Endothelial cell of umbilical vein (primary cell): Measurements from ENCODE around the gene SMC6. TPM values are rescaled to one million over a fixed set of nuclear protein-coding genes. Genes with fewer than 3 reads are reported as not detected.

ENCODE experiments used
- BruUV-seq: library from RNA; stranded (reverse); fragments of 400-500 nt; replicated peaks from 2 replicates; lab custom pipeline; 2021; lab: Mats Ljungman, UMichigan
- CTCF ChIA-PET: fragments of 300-600, 350-600 bp; sonication (Branson Sonifier 250); formaldehyde crosslinking; loops from one replicate; lab custom pipeline; 2021; ENCODE audit warnings: antibody characterized with exemption, inconsistent platforms; lab: Charles Lee
- POLR2A ChIA-PET: fragments of 300-600, 350-600 bp; sonication (Branson Sonifier 250); formaldehyde crosslinking; loops from one replicate; lab custom pipeline; 2021; ENCODE audit warnings: antibody characterized with exemption, inconsistent platforms; lab: Charles Lee
- DNase-seq: peaks from one replicate; pipeline ENCODE4 v3.0.0-alpha.2; 2011; ENCODE audit warnings: low read depth, low spot score
- FAIRE-seq: peaks from 2 replicates; lab custom pipeline; 2011; peaks lifted over from hg19 to GRCh38; lab: Jason Lieb, UNC
- H2AFZ ChIP-seq: 2 replicates; pipeline ENCODE4 v1.6.0; 2012; ENCODE audit warnings: low read depth, low read length, control low read depth, inconsistent platforms
- H3K27ac ChIP-seq: 2 replicates; pipeline ENCODE4 v1.5.1; 2011; ENCODE audit warnings: low read depth, mild to moderate bottlenecking, control low read depth, low read length, moderate library complexity; ENCODE audit not compliant: insufficient read depth
- H3K27me3 ChIP-seq, 2 experiments: 2 replicates each; pipeline versions ENCODE4 v1.6.0 to v1.6.1; 2011; ENCODE audit warnings: low read length in 2 of 2, mixed read lengths in 1 of 2; ENCODE audit not compliant: control insufficient read depth in 2 of 2, insufficient read depth in 2 of 2
- H3K36me3 ChIP-seq, 2 experiments: 2 replicates in 1 of 2; 3 replicates in 1 of 2; pipeline ENCODE4 v1.5.1; 2011; ENCODE audit warnings: low read length in 2 of 2, mild to moderate bottlenecking in 1 of 2, moderate library complexity in 1 of 2; ENCODE audit not compliant: control insufficient read depth in 2 of 2, insufficient read depth in 2 of 2; ENCODE audit errors: extremely low read depth in 1 of 2
- H3K4me1 ChIP-seq: 3 replicates; pipeline ENCODE4 v1.5.1; 2011; ENCODE audit warnings: mild to moderate bottlenecking, low read length; ENCODE audit not compliant: control insufficient read depth, insufficient read depth; ENCODE audit errors: extremely low read depth
- H3K4me2 ChIP-seq: 2 replicates; pipeline ENCODE4 v1.6.1; 2011; ENCODE audit warnings: low read length, control low read depth, mixed read lengths; ENCODE audit not compliant: insufficient read depth
- H3K4me3 ChIP-seq, 3 experiments: fragments of 200-600 bp in 1 of 3; sonication (generic), shearing (Covaris generic) in 1 of 3; replicated peaks in 1 of 3; 2 replicates each; pipeline ENCODE4 v1.5.1; 2011 to 2016; ENCODE audit warnings: control low read depth in 3 of 3, low read length in 3 of 3, mild to moderate bottlenecking in 2 of 3, inconsistent platforms in 1 of 3, low read depth in 1 of 3, moderate library complexity in 1 of 3; ENCODE audit not compliant: insufficient read depth in 1 of 3
- H3K79me2 ChIP-seq: 2 replicates; pipeline ENCODE4 v1.6.0; 2012; ENCODE audit warnings: low read length, inconsistent platforms; ENCODE audit not compliant: control insufficient read depth, insufficient read depth
- H3K9ac ChIP-seq: replicated peaks from 2 replicates; pipeline ENCODE3; 2011; ENCODE audit warnings: low read length, control low read depth; ENCODE audit not compliant: insufficient read depth; ENCODE audit errors: extremely low read depth
- H3K9me1 ChIP-seq: replicated peaks from 3 replicates; pipeline ENCODE4 v1.6.0; 2011; ENCODE audit warnings: mild to moderate bottlenecking, low read length; ENCODE audit not compliant: control insufficient read depth, insufficient read depth; ENCODE audit errors: extremely low read depth
- H3K9me3 ChIP-seq: replicated peaks from 2 replicates; pipeline ENCODE4 v1.5.1; 2012; ENCODE audit warnings: low read length, inconsistent platforms; ENCODE audit not compliant: control insufficient read depth, insufficient read depth
- H4K20me1 ChIP-seq: replicated peaks from 2 replicates; pipeline ENCODE3; 2011; ENCODE audit warnings: mild to moderate bottlenecking, low read length; ENCODE audit not compliant: control insufficient read depth, insufficient read depth; ENCODE audit errors: extremely low read depth
- CTCF ChIP-seq, 2 donors: IDR thresholded peaks; 1 replicate in 1 of 2; 2 replicates in 1 of 2; pipeline ENCODE4 v1.5.1; 2011; ENCODE audit warnings: low read length in 2 of 2, mild to moderate bottlenecking in 2 of 2, moderate library complexity in 2 of 2, control low read depth in 1 of 2, inconsistent platforms in 1 of 2, low read depth in 1 of 2; ENCODE audit not compliant: insufficient read depth in 1 of 2; ENCODE audit errors: extremely low read depth in 1 of 2
- EZH2 ChIP-seq: IDR thresholded peaks from 2 replicates; pipeline ENCODE4 v1.6.1; 2012; ENCODE audit warnings: borderline replicate concordance, low read depth, mild to moderate bottlenecking, moderate library complexity, low read length, inconsistent platforms; ENCODE audit not compliant: severe bottlenecking
- FOS ChIP-seq: IDR thresholded peaks from 2 replicates; pipeline ENCODE4 v1.6.1; 2011; ENCODE audit warnings: mild to moderate bottlenecking, low read length, moderate library complexity, borderline replicate concordance; ENCODE audit not compliant: insufficient read depth
- GATA2 ChIP-seq: IDR thresholded peaks from 2 replicates; pipeline ENCODE4 v1.7.0; 2011; ENCODE audit warnings: low read depth, mild to moderate bottlenecking, moderate library complexity, mixed read lengths, low read length; ENCODE audit not compliant: insufficient read length, insufficient read depth
- JUN ChIP-seq: IDR thresholded peaks from 2 replicates; pipeline ENCODE4 v1.6.1; 2011; ENCODE audit warnings: borderline replicate concordance, low read depth; ENCODE audit not compliant: insufficient read length, insufficient read depth
- MAX ChIP-seq: IDR thresholded peaks from 2 replicates; pipeline ENCODE4 v1.6.1; 2011; ENCODE audit not compliant: insufficient read depth, insufficient read length
- MYC ChIP-seq: IDR thresholded peaks from one replicate; pipeline ENCODE4 v1.6.1; 2011; ENCODE audit warnings: mild to moderate bottlenecking, low read depth, low read length
- POLR2A ChIP-seq: IDR thresholded peaks from 2 replicates; pipeline ENCODE4 v1.6.1; 2012; ENCODE audit warnings: low read depth, mild to moderate bottlenecking, control low read depth, low read length
- POLR2AphosphoS5 ChIP-seq: IDR thresholded peaks from 2 replicates; pipeline ENCODE4 v1.6.1; 2012; ENCODE audit warnings: low read depth, mild to moderate bottlenecking, control low read depth, low read length, moderate library complexity; ENCODE audit not compliant: insufficient read depth
- dilution Hi-C: fragments of 300-500 bp; cut with MboI; formaldehyde crosslinking; loops from one replicate; pipeline ENCODE4 v1.15.0; 2019; ENCODE audit warnings: low sequenced_read_pairs; ENCODE audit not compliant: extremely low pct_ligation_motif_present
- intact Hi-C: fragments of 100-400 bp; cut with micrococcal nuclease; formaldehyde crosslinking; loops from one replicate; pipeline ENCODE4 v1.10.0; 2022
- polyA plus RNA-seq, 4 experiments: library from polyadenylated mRNA; depleted of rRNA in 3 of 4; stranded (reverse) in 3 of 4; unstranded in 1 of 4; fragments of >200 nt; gene quantifications; 2 replicates each; pipeline versions ENCODE4 v1.2.1 to v1.2.3, GENCODE V29; 2011 to 2012; ENCODE audit warnings: missing spikeins in 1 of 4
- total RNA-seq: library from RNA; stranded (reverse); gene quantifications from 2 replicates; pipeline ENCODE4 v1.2.3, GENCODE V29; 2021

SMC6 gene
- total and polyA plus RNA-seq, 2 donors (not counting 3 experiments of a cell fraction or from before 2014, with no cell fraction given): 7.7 to 38.3 TPM

DNA sequence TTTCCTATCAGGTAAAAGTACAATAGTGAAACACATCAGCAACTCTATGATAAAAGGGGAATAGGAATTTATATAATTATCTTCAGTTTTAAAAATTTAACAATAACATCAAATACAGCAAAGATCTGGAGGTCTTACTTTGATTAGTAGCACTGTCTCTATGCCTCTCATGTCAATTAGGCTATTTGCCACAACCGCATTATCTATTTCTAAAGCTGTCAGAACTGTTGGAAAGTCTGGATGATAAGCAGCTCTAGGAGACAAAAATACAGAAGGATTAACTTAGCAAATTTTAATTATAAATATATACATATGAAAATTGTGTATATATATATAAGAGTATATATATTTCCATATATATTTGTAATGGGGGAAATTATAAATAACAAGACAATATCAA is 45.1 kb downstream of the SMC6 start:
- DNase-seq (no peak), FAIRE-seq (no peak)
- Histone ChIP-seq H3K4me3 (no peak overlapping the region), H4K20me1 (no peaks in the 10 kb centered on the region), H3K79me2 (no peaks in the 10 kb centered on the region), H2AFZ (no peak overlapping the region), H3K9ac (no peak overlapping the region), H3K9me1 (no peaks in the 10 kb centered on the region), H3K4me2 (no peak overlapping the region), H3K9me3 (no peaks in the 10 kb centered on the region), H3K27ac (no peak overlapping the region), H3K36me3 (peaks cover 20 to 21% of the 10 kb centered on the region in 2 experiments), H3K4me1 (no peaks in the 10 kb centered on the region), H3K27me3 (no peaks in the 10 kb centered on the region)
- intact Hi-C loops (no loop called here), dilution Hi-C loops (no loop called here)
- POLR2A ChIA-PET: no interaction called here
- CTCF ChIA-PET: interaction anchor here (1.9 kb wide), 1 partner anchor 11 kb away, joined by 17 read pairs; no protein-coding TSS in a partner anchor
- TF ChIP-seq CTCF (IDR thresholded peaks at IDR 0.05; ENCODE audit: extremely low read depth in 1 of 2, insufficient read depth in 1 of 2, low read depth in 1 of 2, low read length in 2 of 2) (no peak), MYC (no peak), EZH2 (no peak), FOS (no peak), GATA2 (no peak), MAX (no peak), POLR2AphosphoS5 (no peak), POLR2A (no peak), JUN (no peak)
- no TSS peak for BruUV-seq
